Prostate gland (tissue), 2 donors: Measurements from ENCODE around the gene ZNF135.

Experiments used
- POLR2A ChIP-seq: fragments of 450-650 bp; IDR thresholded peaks from one replicate; pipeline ENCODE4 v1.6.1; 2016; ENCODE audit warnings: antibody characterized with exemption, mild to moderate bottlenecking
- TF ChIP-seq, protein P1 (sequence below), 4 experiments: fragments of 200-600 bp in 2 of 4; fragments of 450-650 bp in 2 of 4; sonication (generic) in 2 of 4; IDR thresholded peaks; 1 replicate in 3 of 4; 2 replicates in 1 of 4; pipeline ENCODE4 v1.5.1; 2016 to 2019; ENCODE audit warnings: antibody characterized with exemption in 4 of 4, mild to moderate bottlenecking in 2 of 4, moderate library complexity in 2 of 4

DNA sequence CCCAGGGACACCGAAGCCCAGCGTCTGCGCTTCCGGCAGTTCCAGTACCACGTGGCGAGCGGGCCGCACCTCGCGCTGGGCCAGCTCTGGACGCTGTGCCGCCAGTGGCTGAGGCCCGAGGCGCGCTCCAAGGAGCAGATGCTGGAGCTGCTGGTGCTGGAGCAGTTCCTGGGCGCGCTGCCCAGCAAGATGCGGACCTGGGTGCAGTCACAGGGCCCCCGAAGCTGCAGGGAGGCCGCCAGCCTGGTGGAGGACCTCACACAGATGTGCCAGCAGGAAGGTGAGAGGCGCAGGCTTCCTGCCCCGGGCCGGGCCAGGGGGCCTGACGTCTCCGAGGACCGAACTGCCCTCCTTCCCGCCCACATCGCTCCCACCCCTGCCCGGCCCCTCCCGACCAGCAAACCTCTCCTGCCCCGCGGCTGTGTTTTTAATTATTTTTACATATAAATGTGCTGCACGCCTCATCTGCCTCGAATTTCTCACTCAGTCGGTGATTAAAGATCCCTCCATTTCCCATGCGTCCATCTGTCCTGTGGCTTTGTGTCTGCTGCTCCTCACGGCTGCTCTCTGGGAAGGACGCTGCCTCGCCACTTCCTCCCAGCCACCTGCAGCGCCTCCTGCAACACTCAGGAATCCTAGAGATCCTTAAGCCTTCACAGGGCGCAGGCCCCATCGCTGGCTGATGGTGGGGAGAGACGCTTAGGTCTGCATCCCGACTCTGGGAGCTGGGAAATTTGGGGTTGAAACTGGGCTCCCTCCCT is 21.0 kb upstream of the ZNF135 start:
- TF ChIP-seq, protein P1, sequence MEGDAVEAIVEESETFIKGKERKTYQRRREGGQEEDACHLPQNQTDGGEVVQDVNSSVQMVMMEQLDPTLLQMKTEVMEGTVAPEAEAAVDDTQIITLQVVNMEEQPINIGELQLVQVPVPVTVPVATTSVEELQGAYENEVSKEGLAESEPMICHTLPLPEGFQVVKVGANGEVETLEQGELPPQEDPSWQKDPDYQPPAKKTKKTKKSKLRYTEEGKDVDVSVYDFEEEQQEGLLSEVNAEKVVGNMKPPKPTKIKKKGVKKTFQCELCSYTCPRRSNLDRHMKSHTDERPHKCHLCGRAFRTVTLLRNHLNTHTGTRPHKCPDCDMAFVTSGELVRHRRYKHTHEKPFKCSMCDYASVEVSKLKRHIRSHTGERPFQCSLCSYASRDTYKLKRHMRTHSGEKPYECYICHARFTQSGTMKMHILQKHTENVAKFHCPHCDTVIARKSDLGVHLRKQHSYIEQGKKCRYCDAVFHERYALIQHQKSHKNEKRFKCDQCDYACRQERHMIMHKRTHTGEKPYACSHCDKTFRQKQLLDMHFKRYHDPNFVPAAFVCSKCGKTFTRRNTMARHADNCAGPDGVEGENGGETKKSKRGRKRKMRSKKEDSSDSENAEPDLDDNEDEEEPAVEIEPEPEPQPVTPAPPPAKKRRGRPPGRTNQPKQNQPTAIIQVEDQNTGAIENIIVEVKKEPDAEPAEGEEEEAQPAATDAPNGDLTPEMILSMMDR (IDR thresholded peaks at IDR 0.05): no peak
- no peak for TF ChIP-seq POLR2A
